Endothelial cell of umbilical vein (primary cell): ENCODE results near the gene INTS7. TPM values are rescaled to one million over a fixed set of nuclear protein-coding genes. Genes with fewer than 3 reads are reported as not detected.
"Not testable (repeated sequence)": the region's sequence is repeated elsewhere in the genome, so short reads cannot be mapped to it uniquely, and the experiment has no call there.

ENCODE experiments used
- BruUV-seq: library from RNA; stranded (reverse); fragments of 400-500 nt; replicated peaks from 2 replicates; lab custom pipeline; 2021; lab: Mats Ljungman, UMichigan
- CTCF ChIA-PET: fragments of 300-600, 350-600 bp; sonication (Branson Sonifier 250); formaldehyde crosslinking; loops from one replicate; lab custom pipeline; 2021; ENCODE audit warnings: antibody characterized with exemption, inconsistent platforms; lab: Charles Lee
- POLR2A ChIA-PET: fragments of 300-600, 350-600 bp; sonication (Branson Sonifier 250); formaldehyde crosslinking; loops from one replicate; lab custom pipeline; 2021; ENCODE audit warnings: antibody characterized with exemption, inconsistent platforms; lab: Charles Lee
- DNase-seq: peaks from one replicate; pipeline ENCODE4 v3.0.0-alpha.2; 2011; ENCODE audit warnings: low read depth, low spot score
- FAIRE-seq: peaks from 2 replicates; lab custom pipeline; 2011; peaks lifted over from hg19 to GRCh38; lab: Jason Lieb, UNC
- H2AFZ ChIP-seq: 2 replicates; pipeline ENCODE4 v1.6.0; 2012; ENCODE audit warnings: low read depth, low read length, control low read depth, inconsistent platforms
- H3K27ac ChIP-seq: 2 replicates; pipeline ENCODE4 v1.5.1; 2011; ENCODE audit warnings: low read depth, mild to moderate bottlenecking, control low read depth, low read length, moderate library complexity; ENCODE audit not compliant: insufficient read depth
- H3K27me3 ChIP-seq, 2 experiments: 2 replicates each; pipeline versions ENCODE4 v1.6.0 to v1.6.1; 2011; ENCODE audit warnings: low read length in 2 of 2, mixed read lengths in 1 of 2; ENCODE audit not compliant: control insufficient read depth in 2 of 2, insufficient read depth in 2 of 2
- H3K36me3 ChIP-seq, 2 experiments: 2 replicates in 1 of 2; 3 replicates in 1 of 2; pipeline ENCODE4 v1.5.1; 2011; ENCODE audit warnings: low read length in 2 of 2, mild to moderate bottlenecking in 1 of 2, moderate library complexity in 1 of 2; ENCODE audit not compliant: control insufficient read depth in 2 of 2, insufficient read depth in 2 of 2; ENCODE audit errors: extremely low read depth in 1 of 2
- H3K4me1 ChIP-seq: 3 replicates; pipeline ENCODE4 v1.5.1; 2011; ENCODE audit warnings: mild to moderate bottlenecking, low read length; ENCODE audit not compliant: control insufficient read depth, insufficient read depth; ENCODE audit errors: extremely low read depth
- H3K4me2 ChIP-seq: 2 replicates; pipeline ENCODE4 v1.6.1; 2011; ENCODE audit warnings: low read length, control low read depth, mixed read lengths; ENCODE audit not compliant: insufficient read depth
- H3K4me3 ChIP-seq, 3 experiments: fragments of 200-600 bp in 1 of 3; sonication (generic), shearing (Covaris generic) in 1 of 3; replicated peaks in 1 of 3; 2 replicates each; pipeline ENCODE4 v1.5.1; 2011 to 2016; ENCODE audit warnings: control low read depth in 3 of 3, low read length in 3 of 3, mild to moderate bottlenecking in 2 of 3, inconsistent platforms in 1 of 3, low read depth in 1 of 3, moderate library complexity in 1 of 3; ENCODE audit not compliant: insufficient read depth in 1 of 3
- H3K79me2 ChIP-seq: 2 replicates; pipeline ENCODE4 v1.6.0; 2012; ENCODE audit warnings: low read length, inconsistent platforms; ENCODE audit not compliant: control insufficient read depth, insufficient read depth
- H3K9ac ChIP-seq: replicated peaks from 2 replicates; pipeline ENCODE3; 2011; ENCODE audit warnings: low read length, control low read depth; ENCODE audit not compliant: insufficient read depth; ENCODE audit errors: extremely low read depth
- H3K9me1 ChIP-seq: replicated peaks from 3 replicates; pipeline ENCODE4 v1.6.0; 2011; ENCODE audit warnings: mild to moderate bottlenecking, low read length; ENCODE audit not compliant: control insufficient read depth, insufficient read depth; ENCODE audit errors: extremely low read depth
- H3K9me3 ChIP-seq: replicated peaks from 2 replicates; pipeline ENCODE4 v1.5.1; 2012; ENCODE audit warnings: low read length, inconsistent platforms; ENCODE audit not compliant: control insufficient read depth, insufficient read depth
- H4K20me1 ChIP-seq: replicated peaks from 2 replicates; pipeline ENCODE3; 2011; ENCODE audit warnings: mild to moderate bottlenecking, low read length; ENCODE audit not compliant: control insufficient read depth, insufficient read depth; ENCODE audit errors: extremely low read depth
- FOS ChIP-seq: IDR thresholded peaks from 2 replicates; pipeline ENCODE4 v1.6.1; 2011; ENCODE audit warnings: mild to moderate bottlenecking, low read length, moderate library complexity, borderline replicate concordance; ENCODE audit not compliant: insufficient read depth
- POLR2A ChIP-seq: IDR thresholded peaks from 2 replicates; pipeline ENCODE4 v1.6.1; 2012; ENCODE audit warnings: low read depth, mild to moderate bottlenecking, control low read depth, low read length
- POLR2AphosphoS5 ChIP-seq: IDR thresholded peaks from 2 replicates; pipeline ENCODE4 v1.6.1; 2012; ENCODE audit warnings: low read depth, mild to moderate bottlenecking, control low read depth, low read length, moderate library complexity; ENCODE audit not compliant: insufficient read depth
- dilution Hi-C: fragments of 300-500 bp; cut with MboI; formaldehyde crosslinking; loops from one replicate; pipeline ENCODE4 v1.15.0; 2019; ENCODE audit warnings: low sequenced_read_pairs; ENCODE audit not compliant: extremely low pct_ligation_motif_present
- intact Hi-C: fragments of 100-400 bp; cut with micrococcal nuclease; formaldehyde crosslinking; loops from one replicate; pipeline ENCODE4 v1.10.0; 2022
- polyA plus RNA-seq, 4 experiments: library from polyadenylated mRNA; depleted of rRNA in 3 of 4; stranded (reverse) in 3 of 4; unstranded in 1 of 4; fragments of >200 nt; gene quantifications; 2 replicates each; pipeline versions ENCODE4 v1.2.1 to v1.2.3, GENCODE V29; 2011 to 2012; ENCODE audit warnings: missing spikeins in 1 of 4
- total RNA-seq: library from RNA; stranded (reverse); gene quantifications from 2 replicates; pipeline ENCODE4 v1.2.3, GENCODE V29; 2021
- TF ChIP-seq, protein P1 (sequence below), 2 donors: IDR thresholded peaks; 1 replicate in 1 of 2; 2 replicates in 1 of 2; pipeline ENCODE4 v1.5.1; 2011; ENCODE audit warnings: low read length in 2 of 2, mild to moderate bottlenecking in 2 of 2, moderate library complexity in 2 of 2, control low read depth in 1 of 2, inconsistent platforms in 1 of 2, low read depth in 1 of 2; ENCODE audit not compliant: insufficient read depth in 1 of 2; ENCODE audit errors: extremely low read depth in 1 of 2

INTS7 gene
- total and polyA plus RNA-seq, 2 donors (not counting 3 experiments of a cell fraction or from before 2014, with no cell fraction given), result 9.1 to 18.1 TPM

- H3K36me3 ChIP-seq, BruUV-seq, H3K9me3 ChIP-seq, H3K4me3 ChIP-seq, POLR2A ChIA-PET, H3K79me2 ChIP-seq, FAIRE-seq, H3K4me1 ChIP-seq, DNase-seq, H3K9me1 ChIP-seq, H2AFZ ChIP-seq, H4K20me1 ChIP-seq, dilution Hi-C loops, H3K4me2 ChIP-seq, H3K27ac ChIP-seq, H3K27me3 ChIP-seq, H3K9ac ChIP-seq: not testable (repeated sequence)
- CTCF ChIA-PET, result interaction anchor here (0.8 kb wide), 1 partner anchor 257 kb away, joined by 3 read pairs; no protein-coding TSS in a partner anchor
- intact Hi-C loops, result loop anchor here (5.0 kb wide), 1 partner anchor 105 kb away; the partner anchor contains the start of gene LPGAT1
These were observed 97.9 kb downstream of the INTS7 start for GRCh38 chr1:211937422-211937821.

DNA sequence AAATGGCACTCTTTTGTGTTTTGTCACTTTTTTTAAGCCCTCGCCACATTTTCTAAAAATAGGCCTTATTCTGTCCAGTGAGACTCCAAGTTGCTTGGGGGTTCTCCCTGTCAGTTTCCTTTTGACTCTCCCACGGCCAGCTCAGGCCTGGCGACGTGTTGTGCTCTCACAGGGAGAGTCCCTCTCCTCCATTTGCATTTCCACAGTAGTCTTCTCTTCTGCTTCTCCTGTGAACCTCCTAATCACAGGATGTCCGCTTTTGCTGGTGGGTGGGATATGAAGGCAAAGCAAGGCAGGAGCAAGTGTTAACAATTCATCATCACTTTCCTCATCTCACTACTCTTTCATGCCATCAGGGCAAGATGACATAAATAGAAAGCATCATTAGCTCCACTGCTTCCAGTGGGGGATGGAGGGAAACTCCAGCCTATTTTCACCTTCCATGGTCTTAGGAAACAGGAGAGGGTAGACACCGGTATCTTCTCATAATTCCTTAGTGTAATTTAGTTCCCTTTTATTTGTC lies 99.8 kb downstream of the INTS7 start:
- dilution Hi-C loops (no loop called here), intact Hi-C loops (loop anchor here (5.0 kb wide), 1 partner anchor 103 kb away; the partner anchor contains the start of gene LPGAT1)
- TF ChIP-seq POLR2A (no peak), FOS (no peak), POLR2AphosphoS5 (no peak)
- TF ChIP-seq, protein P1, sequence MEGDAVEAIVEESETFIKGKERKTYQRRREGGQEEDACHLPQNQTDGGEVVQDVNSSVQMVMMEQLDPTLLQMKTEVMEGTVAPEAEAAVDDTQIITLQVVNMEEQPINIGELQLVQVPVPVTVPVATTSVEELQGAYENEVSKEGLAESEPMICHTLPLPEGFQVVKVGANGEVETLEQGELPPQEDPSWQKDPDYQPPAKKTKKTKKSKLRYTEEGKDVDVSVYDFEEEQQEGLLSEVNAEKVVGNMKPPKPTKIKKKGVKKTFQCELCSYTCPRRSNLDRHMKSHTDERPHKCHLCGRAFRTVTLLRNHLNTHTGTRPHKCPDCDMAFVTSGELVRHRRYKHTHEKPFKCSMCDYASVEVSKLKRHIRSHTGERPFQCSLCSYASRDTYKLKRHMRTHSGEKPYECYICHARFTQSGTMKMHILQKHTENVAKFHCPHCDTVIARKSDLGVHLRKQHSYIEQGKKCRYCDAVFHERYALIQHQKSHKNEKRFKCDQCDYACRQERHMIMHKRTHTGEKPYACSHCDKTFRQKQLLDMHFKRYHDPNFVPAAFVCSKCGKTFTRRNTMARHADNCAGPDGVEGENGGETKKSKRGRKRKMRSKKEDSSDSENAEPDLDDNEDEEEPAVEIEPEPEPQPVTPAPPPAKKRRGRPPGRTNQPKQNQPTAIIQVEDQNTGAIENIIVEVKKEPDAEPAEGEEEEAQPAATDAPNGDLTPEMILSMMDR (IDR thresholded peaks at IDR 0.05; ENCODE audit: extremely low read depth in 1 of 2, insufficient read depth in 1 of 2, low read depth in 1 of 2, low read length in 2 of 2), result no peak
- Histone ChIP-seq H3K9me3 (no peaks in the 10 kb centered on the region), H3K27me3 (no peaks in the 10 kb centered on the region), H2AFZ (no peak overlapping the region), H3K4me2 (no peak overlapping the region), H3K9me1 (no peaks in the 10 kb centered on the region), H4K20me1 (no peaks in the 10 kb centered on the region), H3K4me1 (no peaks in the 10 kb centered on the region), H3K9ac (no peak overlapping the region), H3K36me3 (peaks cover 0 to 2% of the 10 kb centered on the region in 2 experiments), H3K4me3 (no peak overlapping the region), H3K79me2 (no peaks in the 10 kb centered on the region), H3K27ac (no peak overlapping the region)
- ChIA-PET CTCF (no interaction called here), POLR2A (interaction anchor here (0.6 kb wide), 1 partner anchor 71 kb away, joined by 8 read pairs; no protein-coding TSS in a partner anchor)
- FAIRE-seq (no peak), DNase-seq (no peak)
- no TSS peak for BruUV-seq
